Endodermal cell (in vitro differentiated cells): ENCODE results near the gene C8G. TPM values are rescaled to one million over a fixed set of nuclear protein-coding genes. Genes with fewer than 3 reads are reported as not detected.
A peak's percentile ranks its signal among the peaks of the same experiment; 100 is the strongest.

Experiments used
- DNase-seq: peaks from one replicate; pipeline ENCODE4 v3.0.0-alpha.2; 2017
- H3K27ac ChIP-seq: 2 replicates; pipeline ENCODE4 v1.5.1; 2013; ENCODE audit warnings: mild to moderate bottlenecking, low read depth, low read length, moderate library complexity
- H3K27me3 ChIP-seq: 2 replicates; pipeline ENCODE4 v1.6.1; 2013; ENCODE audit warnings: mild to moderate bottlenecking, low read length, moderate library complexity; ENCODE audit not compliant: insufficient read depth, control insufficient read depth, poor library complexity, severe bottlenecking
- H3K36me3 ChIP-seq: 2 replicates; pipeline ENCODE4 v1.7.0; 2013; ENCODE audit warnings: mild to moderate bottlenecking, low read length, moderate library complexity; ENCODE audit not compliant: control insufficient read depth, insufficient read depth
- H3K4me1 ChIP-seq: one replicate; pipeline ENCODE4 v1.7.0; 2013; ENCODE audit warnings: low read length; ENCODE audit not compliant: control insufficient read depth, insufficient read depth
- H3K4me3 ChIP-seq: 2 replicates; pipeline ENCODE4 v1.5.1; 2013; ENCODE audit warnings: mild to moderate bottlenecking, low read length, moderate library complexity
- H3K9ac ChIP-seq: 2 replicates; pipeline ENCODE4 v1.6.1; 2013; ENCODE audit warnings: mild to moderate bottlenecking, low read length, moderate library complexity; ENCODE audit not compliant: poor library complexity, severe bottlenecking; ENCODE audit errors: extremely low read depth
- H3K9me3 ChIP-seq: 2 replicates; pipeline ENCODE4 v1.6.1; 2013; ENCODE audit warnings: mild to moderate bottlenecking, low read length, moderate library complexity; ENCODE audit not compliant: control insufficient read depth
- H3K27ac Mint-ChIP-seq: 2 replicates; pipeline ENCODE4 v1.8.0; 2020; ENCODE audit warnings: mixed read lengths
- H3K27me3 Mint-ChIP-seq: 2 replicates; pipeline ENCODE4 v1.8.0; 2021; ENCODE audit warnings: mild to moderate bottlenecking, mixed read lengths; ENCODE audit not compliant: insufficient read depth
- H3K36me3 Mint-ChIP-seq: 2 replicates; pipeline ENCODE4 v1.8.0; 2020; ENCODE audit warnings: low read depth, mixed read lengths
- H3K4me1 Mint-ChIP-seq: 2 replicates; pipeline ENCODE4 v1.8.0; 2020; ENCODE audit warnings: mixed read lengths
- H3K4me3 Mint-ChIP-seq: 2 replicates; pipeline ENCODE4 v1.8.0; 2020; ENCODE audit warnings: mild to moderate bottlenecking, moderate library complexity, mixed read lengths
- H3K9me3 Mint-ChIP-seq: 2 replicates; pipeline ENCODE4 v1.8.0; 2020; ENCODE audit warnings: mild to moderate bottlenecking, mixed read lengths
- CTCF ChIP-seq: fragments of 200-600 bp; sonication (generic); conservative IDR thresholded peaks from 2 replicates; pipeline ENCODE4 v1.5.0; 2021; ENCODE audit warnings: antibody characterized with exemption, mild to moderate bottlenecking
- WGBS, 2 experiments: methylation state at CpG; one replicate each; pipeline versions ENCODE4 v1.1.5 to v1.1.7; 2013; ENCODE audit warnings: missing lambda C conversion rate in 2 of 2, mixed read lengths in 1 of 2; ENCODE audit not compliant: insufficient coverage in 1 of 2, insufficient read length in 1 of 2; 5-methylcytosine and 5-hydroxymethylcytosine counted together
- total RNA-seq, 2 donors: library from RNA; stranded (reverse); fragmentation: NEBNext Ultra II Directional in 1 of 2; extraction: Animal tissue kit (Norgen Biotek cat#: 25700) in 1 of 2; gene quantifications; 2 replicates in 1 of 2; 3 replicates in 1 of 2; pipeline ENCODE4 v1.2.1, GENCODE V29; 2021

Gene C8G
- total RNA-seq, 2 donors from 2014 or later = 1.2 to 1.6 TPM

GRCh38 chr9:136973618-136974617 is 28.9 kb downstream of the C8G start:
- Mint-ChIP-seq H3K9me3 (no peaks in the 10 kb centered on the region), H3K27me3 (peaks cover 2% of the 10 kb centered on the region), H3K4me1 (peaks cover 2% of the 10 kb centered on the region), H3K36me3 (no peaks in the 10 kb centered on the region), H3K27ac (no peak overlapping the region), H3K4me3 (no peak overlapping the region)
- Histone ChIP-seq H3K27me3 (peaks cover 6% of the 10 kb centered on the region), H3K9ac (no peak overlapping the region), H3K4me3 (no peak overlapping the region), H3K36me3 (no peaks in the 10 kb centered on the region), H3K9me3 (no peaks in the 10 kb centered on the region), H3K27ac (no peak overlapping the region), H3K4me1 (no peaks in the 10 kb centered on the region)
- WGBS, 2 experiments = 89 to 90% methylated on average over 14 to 29 of the region's 29 CpGs
- no peak for TF ChIP-seq CTCF
- no peak for DNase-seq

- DNase-seq = no peak
- H3K36me3 ChIP-seq = no peaks in the 10 kb centered on the region
- no peak overlapping the region for H3K27ac Mint-ChIP-seq
- no peaks in the 10 kb centered on the region for H3K9me3 Mint-ChIP-seq
- no peak overlapping the region for H3K4me3 ChIP-seq
- peaks cover 3% of the 10 kb centered on the region for H3K4me1 ChIP-seq
- H3K27me3 Mint-ChIP-seq = peaks cover 2% of the 10 kb centered on the region
- peaks cover 2% of the 10 kb centered on the region for H3K4me1 Mint-ChIP-seq
- peaks cover 6% of the 10 kb centered on the region for H3K27me3 ChIP-seq
- WGBS, 2 experiments = 86 to 88% methylated on average over 12 to 15 of the region's 15 CpGs
- no peak overlapping the region for H3K27ac ChIP-seq
- no peaks in the 10 kb centered on the region for H3K9me3 ChIP-seq
- no peak overlapping the region for H3K9ac ChIP-seq
- TF ChIP-seq CTCF = no peak
- no peaks in the 10 kb centered on the region for H3K36me3 Mint-ChIP-seq
- no peak overlapping the region for H3K4me3 Mint-ChIP-seq
Observed at GRCh38 chr9:136974817-136975535, 29.9 kb downstream of the C8G start.

GRCh38 chr9:136975644-136976043 is 30.6 kb downstream of the C8G start:
- Histone ChIP-seq H3K27ac (no peak overlapping the region), H3K9ac (no peak overlapping the region), H3K4me1 (peaks cover 3% of the 10 kb centered on the region), H3K9me3 (no peaks in the 10 kb centered on the region), H3K4me3 (no peak overlapping the region), H3K27me3 (peaks cover 6% of the 10 kb centered on the region), H3K36me3 (no peaks in the 10 kb centered on the region)
- Mint-ChIP-seq H3K4me3 (no peak overlapping the region), H3K9me3 (no peaks in the 10 kb centered on the region), H3K27ac (no peak overlapping the region), H3K27me3 (peaks cover 2% of the 10 kb centered on the region), H3K36me3 (no peaks in the 10 kb centered on the region), H3K4me1 (peaks cover 8% of the 10 kb centered on the region)
- peak; percentile 79 for TF ChIP-seq CTCF
- 85 to 86% methylated on average over 8 to 14 of the region's 14 CpGs for WGBS, 2 experiments
- DNase-seq = peak; percentile 92
